Measurements from ENCODE around the gene KRTAP4-12. TPM values are rescaled to one million over a fixed set of nuclear protein-coding genes. Genes with fewer than 3 reads are reported as not detected.
"Not testable (repeated sequence)": the region's sequence is repeated elsewhere in the genome, so short reads cannot be mapped to it uniquely, and the experiment has no call there.

The KRTAP4-12 gene
- total RNA-seq, 1 experiment from 2014 or later = not detected

- intact Hi-C loops (cut with micrococcal nuclease; ENCODE audit: unreplicated experiment) = no loop called here
- H3K27ac ChIP-seq (ENCODE audit: low read depth, low read length, poor library complexity, severe bottlenecking) = no peak within 1 kb of the TSS
- H3K36me3 ChIP-seq (ENCODE audit: insufficient read depth, low read length, poor library complexity, severe bottlenecking) = no peaks in the 10 kb centered on the region
- DNase-seq (ENCODE audit: low spot score) = no peak
- ChIA-PET CTCF (no interaction called here), POLR2A (ENCODE audit: low non-redundant PET) (no interaction called here)
- H3K4me1 ChIP-seq (ENCODE audit: insufficient read depth, low read length, poor library complexity, severe bottlenecking) = no peaks in the 10 kb centered on the region
- no peaks in the 10 kb centered on the region for H3K9me3 ChIP-seq (ENCODE audit: low read depth, low read length, poor library complexity, severe bottlenecking)
- no TSS peak for BruUV-seq (replicated peaks)
- no peak within 1 kb of the TSS for H3K4me3 ChIP-seq (ENCODE audit: low read depth, low read length, poor library complexity, severe bottlenecking)
- H3K27me3 ChIP-seq (replicated peaks; ENCODE audit: insufficient read depth, low read depth, low read length, poor library complexity) = no peaks in the 10 kb centered on the region
- TF ChIP-seq CTCF (conservative IDR thresholded peaks at IDR 0.05; ENCODE audit: low read depth, low read length) = no peak
- no peak for TF ChIP-seq EZH2 (IDR thresholded peaks at IDR 0.05; ENCODE audit: borderline replicate concordance, low read depth, low read length, poor library complexity, severe bottlenecking)
These were observed 22.3 kb downstream of the KRTAP4-12 start, which contains the start of gene KRTAP4-16 for GRCh38 chr17:41101586-41102259. KRTAP4-16 (minus strand) TSS chr17:41102209; CDS start chr17:41102209, 0 bp downstream.

DNA sequence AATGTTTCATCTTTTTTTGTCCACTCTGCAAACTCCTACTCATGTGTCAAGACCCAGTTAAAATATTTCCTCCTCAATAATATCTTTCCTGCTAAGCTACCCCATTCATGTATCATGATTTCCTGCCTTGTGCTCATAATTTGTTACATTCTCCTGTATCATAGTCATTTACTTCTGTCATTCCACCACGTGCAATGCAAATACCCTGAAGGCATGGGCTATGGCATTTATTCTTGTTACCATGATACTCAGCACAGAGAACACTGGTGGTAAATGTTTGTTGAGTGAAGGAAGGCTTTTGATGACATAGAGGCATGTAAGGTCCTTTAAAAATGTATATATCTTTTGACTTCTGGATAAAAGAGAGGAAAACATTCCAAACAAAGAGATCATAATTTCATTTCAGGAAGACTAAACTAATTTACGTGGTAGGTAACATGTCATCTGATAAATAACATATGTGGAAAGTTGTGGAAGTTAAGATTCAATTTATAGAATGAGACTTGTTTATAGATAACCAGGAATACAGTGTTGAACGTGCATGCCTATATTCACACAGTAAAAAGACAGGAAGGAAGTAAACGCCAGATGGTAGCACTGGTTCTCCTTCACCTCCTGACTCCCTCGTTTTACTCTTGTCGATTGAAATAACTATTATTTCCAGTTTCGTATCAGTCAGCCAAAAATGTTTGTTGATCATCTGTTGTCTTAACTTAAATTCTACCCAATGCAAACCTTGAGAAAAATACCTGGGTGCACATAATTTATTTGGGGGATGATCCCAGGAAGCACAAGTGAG, 24.1 kb downstream of the KRTAP4-12 start:
- H3K4me3 ChIP-seq (ENCODE audit: low read depth, low read length, poor library complexity, severe bottlenecking); H3K36me3 ChIP-seq (ENCODE audit: insufficient read depth, low read length, poor library complexity, severe bottlenecking); H3K27me3 ChIP-seq (replicated peaks; ENCODE audit: insufficient read depth, low read depth, low read length, poor library complexity); BruUV-seq (replicated peaks); CTCF ChIA-PET; H3K4me1 ChIP-seq (ENCODE audit: insufficient read depth, low read length, poor library complexity, severe bottlenecking); H3K27ac ChIP-seq (ENCODE audit: low read depth, low read length, poor library complexity, severe bottlenecking); POLR2A ChIA-PET (ENCODE audit: low non-redundant PET); intact Hi-C loops (cut with micrococcal nuclease; ENCODE audit: unreplicated experiment); H3K9me3 ChIP-seq (ENCODE audit: low read depth, low read length, poor library complexity, severe bottlenecking); DNase-seq (ENCODE audit: low spot score): not testable (repeated sequence)

DNA sequence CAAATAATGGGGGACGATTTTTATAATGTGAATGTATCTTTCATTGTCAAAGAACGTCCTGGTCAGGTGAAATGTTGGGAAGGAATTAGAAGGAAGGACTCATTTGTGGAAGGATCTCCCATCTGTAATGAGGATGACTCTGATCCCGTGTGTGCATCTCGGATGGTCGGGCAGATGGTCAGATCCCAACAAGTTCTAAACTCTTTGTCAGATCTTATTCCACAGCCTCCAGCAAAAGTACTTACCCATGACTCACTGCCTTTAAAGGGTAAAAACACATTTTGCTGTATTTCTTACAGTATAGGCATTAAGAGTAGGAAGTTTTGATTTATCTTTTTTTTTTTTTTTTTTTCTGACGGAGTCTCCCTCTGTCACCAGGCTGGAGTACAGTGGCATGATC, 25.5 kb downstream of the KRTAP4-12 start:
- Histone ChIP-seq H3K4me1 (ENCODE audit: insufficient read depth, low read length, poor library complexity, severe bottlenecking) (no peaks in the 10 kb centered on the region), H3K36me3 (ENCODE audit: insufficient read depth, low read length, poor library complexity, severe bottlenecking) (no peaks in the 10 kb centered on the region), H3K9me3 (ENCODE audit: low read depth, low read length, poor library complexity, severe bottlenecking) (no peaks in the 10 kb centered on the region), H3K27me3 (replicated peaks; ENCODE audit: insufficient read depth, low read depth, low read length, poor library complexity) (no peaks in the 10 kb centered on the region), H3K4me3 (ENCODE audit: low read depth, low read length, poor library complexity, severe bottlenecking) (no peak overlapping the region), H3K27ac (ENCODE audit: low read depth, low read length, poor library complexity, severe bottlenecking) (no peak overlapping the region)
- CTCF ChIA-PET = no interaction called here
- no TSS peak for BruUV-seq (replicated peaks)
- POLR2A ChIA-PET (ENCODE audit: low non-redundant PET) = no interaction called here
- TF ChIP-seq CTCF (conservative IDR thresholded peaks at IDR 0.05; ENCODE audit: low read depth, low read length) = no peak
- no peak for TF ChIP-seq EZH2 (IDR thresholded peaks at IDR 0.05; ENCODE audit: borderline replicate concordance, low read depth, low read length, poor library complexity, severe bottlenecking)
- DNase-seq (ENCODE audit: low spot score) = no peak
- intact Hi-C loops (cut with micrococcal nuclease; ENCODE audit: unreplicated experiment) = no loop called here
